ENCODE results near the gene ARHGAP28. TPM values are rescaled to one million over a fixed set of nuclear protein-coding genes. Genes with fewer than 3 reads are reported as not detected.
"Not testable (repeated sequence)": the region's sequence is repeated elsewhere in the genome, so short reads cannot be mapped to it uniquely, and the experiment has no call there.

Gene ARHGAP28
- total and polyA plus RNA-seq, 10 of the 15 experiments (the other 5 are each of a cell fraction or from before 2014, with no cell fraction given): not detected

GRCh38 chr18:6938003-6938402 lies 208.5 kb downstream of the ARHGAP28 start (continued):
- TF ChIP-seq IKZF1 (conservative IDR thresholded peaks at IDR 0.05): no peak
- TF ChIP-seq SIN3A (IDR thresholded peaks at IDR 0.05; ENCODE audit: low read depth, low read length): no peak
- TF ChIP-seq POLR2AphosphoS5 (IDR thresholded peaks at IDR 0.05; ENCODE audit: low read length): no peak
- no peak for TF ChIP-seq MAX (IDR thresholded peaks at IDR 0.05; ENCODE audit: low read depth, low read length)
- no peak for TF ChIP-seq ZNF217 (IDR thresholded peaks at IDR 0.05)

- H3K9ac ChIP-seq (ENCODE audit: control insufficient read depth, insufficient read depth, low read length); H3K4me2 ChIP-seq (ENCODE audit: control insufficient read depth, insufficient read depth); SMC1A ChIA-PET (ENCODE audit: uncharacterized antibody, unreplicated experiment); H3K4me1 ChIP-seq (ENCODE audit: control insufficient read depth, insufficient read depth, low read length); H3K9me3 ChIP-seq (replicated peaks; ENCODE audit: control insufficient read depth, insufficient read depth, low read length); H2AFZ ChIP-seq (ENCODE audit: control insufficient read depth, low read depth, low read length); DNase-seq (ENCODE audit: low read depth, low spot score); RAD21 ChIA-PET (ENCODE audit: unreplicated experiment); H3K27me3 ChIP-seq (replicated peaks in 1 of 2; ENCODE audit: control insufficient read depth in 2 of 2, insufficient read depth in 2 of 2, low read length in 1 of 2); H3K4me3 ChIP-seq; FAIRE-seq; POLR2A ChIA-PET; H3K27ac ChIP-seq (ENCODE audit: control insufficient read depth, insufficient read depth); CTCF ChIA-PET; H3K36me3 ChIP-seq (ENCODE audit: control insufficient read depth in 2 of 2, insufficient read depth in 2 of 2, low read length in 1 of 2); H4K20me1 ChIP-seq (ENCODE audit: control insufficient read depth, insufficient read depth); ATAC-seq; H3K79me2 ChIP-seq (ENCODE audit: control insufficient read depth, insufficient read depth, low read length); intact Hi-C loops (cut with micrococcal nuclease; ENCODE audit: unreplicated experiment); BruUV-seq (replicated peaks): not testable (repeated sequence)
- 20% methylated on average over 2 of the region's 2 CpGs for WGBS (ENCODE audit: insufficient coverage, insufficient replicate concordance, low lambda C conversion rate, missing lambda C conversion rate)
- in situ Hi-C loops (cut with MboI): loop anchor here (25.0 kb wide), 1 partner anchor 1999 kb away; no protein-coding TSS in a partner anchor
Observed at GRCh38 chr18:6938403-6938802, 208.9 kb downstream of the ARHGAP28 start.

- Histone ChIP-seq H2AFZ (ENCODE audit: control insufficient read depth, low read depth, low read length) (no peak overlapping the region), H3K27me3 (replicated peaks in 1 of 2; ENCODE audit: control insufficient read depth in 2 of 2, insufficient read depth in 2 of 2, low read length in 1 of 2) (peaks cover 0 to 1% of the 10 kb centered on the region in 2 experiments; a peak in 1 of 4 replicates), H3K27ac (ENCODE audit: control insufficient read depth, insufficient read depth) (no peak overlapping the region), H3K9me3 (replicated peaks; ENCODE audit: control insufficient read depth, insufficient read depth, low read length) (no peaks in the 10 kb centered on the region), H3K4me2 (ENCODE audit: control insufficient read depth, insufficient read depth) (no peak overlapping the region), H3K4me3 (no peak overlapping the region), H3K36me3 (ENCODE audit: control insufficient read depth in 2 of 2, insufficient read depth in 2 of 2, low read length in 1 of 2) (no peaks in the 10 kb centered on the region), H3K9ac (ENCODE audit: control insufficient read depth, insufficient read depth, low read length) (no peak overlapping the region), H4K20me1 (ENCODE audit: control insufficient read depth, insufficient read depth) (no peaks in the 10 kb centered on the region), H3K4me1 (ENCODE audit: control insufficient read depth, insufficient read depth, low read length) (no peaks in the 10 kb centered on the region), H3K79me2 (ENCODE audit: control insufficient read depth, insufficient read depth, low read length) (no peaks in the 10 kb centered on the region)
- intact Hi-C loops (cut with micrococcal nuclease; ENCODE audit: unreplicated experiment) (no loop called here), in situ Hi-C loops (cut with MboI) (loop anchor here (25.0 kb wide), 1 partner anchor 1997 kb away; no protein-coding TSS in a partner anchor)
- CTCF ChIA-PET: interaction anchor here (0.7 kb wide), 1 partner anchor 925 kb away, joined by 3 read pairs; no protein-coding TSS in a partner anchor
- 27% methylated on average over 4 of the region's 4 CpGs for WGBS (ENCODE audit: insufficient coverage, insufficient replicate concordance, low lambda C conversion rate, missing lambda C conversion rate)
- no TSS peak for BruUV-seq (replicated peaks)
- RAD21 ChIA-PET (ENCODE audit: unreplicated experiment): no interaction called here
- SMC1A ChIA-PET (ENCODE audit: uncharacterized antibody, unreplicated experiment): no interaction called here
- ATAC-seq: no peak
- no peak for DNase-seq (ENCODE audit: low read depth, low spot score)
- FAIRE-seq: no peak
- POLR2A ChIA-PET: no interaction called here
- TF ChIP-seq CBX5 (IDR thresholded peaks at IDR 0.05; ENCODE audit: low read depth) (no peak), NFIC (IDR thresholded peaks at IDR 0.05; ENCODE audit: low read depth, low read length) (no peak), ZNF687 (IDR thresholded peaks at IDR 0.05) (no peak), CTCF (IDR thresholded peaks at IDR 0.05 in 2 of 3, conservative IDR thresholded peaks at IDR 0.05 in 1 of 3; ENCODE audit: control insufficient read depth in 2 of 3, extremely low read depth in 1 of 3, insufficient read depth in 1 of 3, low read depth in 3 of 3, low read length in 3 of 3) (no peak)
Observed at GRCh38 chr18:6939972-6940371, 210.5 kb downstream of the ARHGAP28 start.
